GM06990 (cell line): ENCODE measurements around the gene SMOC2.

ENCODE experiments used
- DNase-seq: peaks from one replicate; pipeline ENCODE4 v3.0.0-alpha.2; 2011; ENCODE audit not compliant: insufficient read length; ENCODE audit errors: extremely low read depth
- H3K27me3 ChIP-seq: replicated peaks from 2 replicates; pipeline ENCODE4 v1.6.0; 2011; ENCODE audit warnings: low read length; ENCODE audit not compliant: control insufficient read depth, insufficient read depth
- H3K36me3 ChIP-seq: 2 replicates; pipeline ENCODE4 v1.5.1; 2011; ENCODE audit warnings: low read length; ENCODE audit not compliant: control insufficient read depth, insufficient read depth
- H3K4me3 ChIP-seq: replicated peaks from 2 replicates; pipeline ENCODE4 v1.5.1; 2011; ENCODE audit warnings: low read depth, mild to moderate bottlenecking, control low read depth, low read length
- TF ChIP-seq, protein P1 (sequence below): IDR thresholded peaks from 2 replicates; pipeline ENCODE4 v1.5.1; 2011; ENCODE audit warnings: low read length, control low read depth, mild to moderate bottlenecking, inconsistent platforms; ENCODE audit not compliant: insufficient read depth, poor library complexity, severe bottlenecking

Gene SMOC2

DNA sequence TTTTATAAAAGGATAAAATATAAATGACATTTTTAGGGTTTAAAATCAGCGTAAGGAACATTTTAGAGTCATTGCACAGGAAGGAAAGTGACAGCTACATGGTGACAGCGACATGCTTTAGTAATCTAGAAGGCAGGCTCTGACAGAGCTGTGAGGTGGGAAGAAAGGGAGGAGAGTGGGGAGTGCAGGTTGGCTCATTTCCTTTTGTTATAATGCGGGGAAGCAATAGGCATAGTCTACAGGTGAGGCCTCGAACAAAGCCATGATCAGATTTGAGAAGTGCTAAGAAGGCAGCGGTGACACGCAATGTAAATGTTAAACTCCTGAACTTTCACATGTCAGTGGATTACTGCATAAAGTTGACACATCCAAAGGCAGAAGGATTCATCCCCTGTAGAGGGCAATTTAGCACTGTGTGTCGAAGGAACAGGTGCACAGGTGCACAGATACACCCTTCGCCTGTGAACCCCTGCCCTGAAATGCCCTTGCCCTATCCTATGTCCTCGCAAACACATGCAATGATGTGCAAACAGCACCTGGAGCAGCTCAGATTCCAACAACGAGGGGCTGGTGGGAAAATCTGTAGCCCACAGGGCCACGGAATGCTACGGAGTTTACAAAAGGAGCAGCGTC is 32.4 kb upstream of the SMOC2 start:
- TF ChIP-seq, protein P1, sequence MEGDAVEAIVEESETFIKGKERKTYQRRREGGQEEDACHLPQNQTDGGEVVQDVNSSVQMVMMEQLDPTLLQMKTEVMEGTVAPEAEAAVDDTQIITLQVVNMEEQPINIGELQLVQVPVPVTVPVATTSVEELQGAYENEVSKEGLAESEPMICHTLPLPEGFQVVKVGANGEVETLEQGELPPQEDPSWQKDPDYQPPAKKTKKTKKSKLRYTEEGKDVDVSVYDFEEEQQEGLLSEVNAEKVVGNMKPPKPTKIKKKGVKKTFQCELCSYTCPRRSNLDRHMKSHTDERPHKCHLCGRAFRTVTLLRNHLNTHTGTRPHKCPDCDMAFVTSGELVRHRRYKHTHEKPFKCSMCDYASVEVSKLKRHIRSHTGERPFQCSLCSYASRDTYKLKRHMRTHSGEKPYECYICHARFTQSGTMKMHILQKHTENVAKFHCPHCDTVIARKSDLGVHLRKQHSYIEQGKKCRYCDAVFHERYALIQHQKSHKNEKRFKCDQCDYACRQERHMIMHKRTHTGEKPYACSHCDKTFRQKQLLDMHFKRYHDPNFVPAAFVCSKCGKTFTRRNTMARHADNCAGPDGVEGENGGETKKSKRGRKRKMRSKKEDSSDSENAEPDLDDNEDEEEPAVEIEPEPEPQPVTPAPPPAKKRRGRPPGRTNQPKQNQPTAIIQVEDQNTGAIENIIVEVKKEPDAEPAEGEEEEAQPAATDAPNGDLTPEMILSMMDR: no peak
- no peaks in the 10 kb centered on the region for H3K27me3 ChIP-seq
- no peaks in the 10 kb centered on the region for H3K36me3 ChIP-seq
- no peak overlapping the region for H3K4me3 ChIP-seq
- DNase-seq: no peak

DNA sequence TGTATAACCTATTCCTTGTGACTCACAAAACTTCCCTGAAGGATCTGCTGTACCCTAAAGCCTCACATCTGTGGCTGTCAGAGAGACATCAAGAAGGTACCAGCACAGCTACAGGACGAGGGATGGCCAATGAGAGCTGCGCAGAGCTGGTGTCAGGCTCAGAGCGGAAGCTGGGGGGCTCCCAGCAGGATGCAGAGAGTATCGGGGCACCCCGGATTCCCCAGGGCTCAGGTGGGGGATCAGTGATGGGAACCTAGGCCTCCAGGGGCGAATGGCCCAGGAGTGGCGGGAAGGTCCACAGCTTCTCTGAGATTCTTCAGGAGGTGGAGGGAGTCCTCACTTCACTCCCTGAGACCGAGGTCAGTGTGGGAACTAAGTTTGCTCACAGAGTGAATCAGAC is 30.9 kb upstream of the SMOC2 start:
- TF ChIP-seq, protein P1: no peak
- H3K4me3 ChIP-seq: no peak overlapping the region
- DNase-seq: no peak
- H3K36me3 ChIP-seq: no peaks in the 10 kb centered on the region
- H3K27me3 ChIP-seq: no peaks in the 10 kb centered on the region

DNA sequence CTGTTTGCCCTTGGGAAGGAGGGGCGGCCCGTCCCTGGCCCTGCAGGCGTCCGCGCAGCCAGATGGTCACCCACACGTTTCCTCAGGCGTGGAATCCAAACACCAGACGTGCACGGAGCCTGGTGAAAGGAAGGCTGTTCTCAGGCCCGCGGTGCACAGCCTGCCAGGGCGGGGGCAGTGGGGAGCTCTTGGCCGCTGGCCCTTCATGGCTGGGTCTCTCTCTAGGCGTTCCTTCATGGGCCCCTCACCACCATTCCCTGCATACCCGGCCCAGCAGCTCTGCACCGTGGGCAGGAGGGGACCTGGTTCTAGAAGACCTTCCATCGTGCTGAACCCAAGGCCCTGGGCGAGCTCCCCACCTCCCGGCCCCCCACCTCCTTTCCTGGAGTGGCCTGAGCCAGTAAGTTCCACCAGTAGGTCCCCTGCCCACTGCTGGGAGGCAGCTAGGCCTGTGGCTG is 30.4 kb upstream of the SMOC2 start:
- Histone ChIP-seq H3K36me3 (no peaks in the 10 kb centered on the region), H3K4me3 (no peak overlapping the region), H3K27me3 (no peaks in the 10 kb centered on the region)
- no peak for DNase-seq
- TF ChIP-seq, protein P1: no peak

DNA sequence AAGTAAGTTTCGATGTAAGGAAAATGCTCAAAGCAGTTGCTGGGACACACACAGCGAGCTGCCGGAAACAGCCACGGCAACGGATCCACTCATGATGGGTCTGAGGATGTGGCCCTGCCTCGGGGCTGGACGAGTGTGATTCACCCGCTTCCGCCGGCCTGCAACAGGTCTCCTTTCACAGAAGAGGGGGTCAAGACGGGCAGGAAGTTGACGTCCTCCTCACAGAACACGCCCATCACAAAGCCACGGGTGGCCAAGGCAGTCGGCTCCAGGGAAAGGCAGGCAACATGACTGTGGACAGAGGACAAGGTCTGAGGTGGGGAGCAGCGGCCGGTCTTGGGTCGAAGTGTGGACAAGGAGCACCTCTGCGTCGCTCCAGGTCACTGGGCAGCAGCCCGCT is 29.9 kb upstream of the SMOC2 start:
- Histone ChIP-seq H3K4me3 (no peak overlapping the region), H3K36me3 (no peaks in the 10 kb centered on the region), H3K27me3 (no peaks in the 10 kb centered on the region)
- TF ChIP-seq, protein P1: no peak
- no peak for DNase-seq

DNA sequence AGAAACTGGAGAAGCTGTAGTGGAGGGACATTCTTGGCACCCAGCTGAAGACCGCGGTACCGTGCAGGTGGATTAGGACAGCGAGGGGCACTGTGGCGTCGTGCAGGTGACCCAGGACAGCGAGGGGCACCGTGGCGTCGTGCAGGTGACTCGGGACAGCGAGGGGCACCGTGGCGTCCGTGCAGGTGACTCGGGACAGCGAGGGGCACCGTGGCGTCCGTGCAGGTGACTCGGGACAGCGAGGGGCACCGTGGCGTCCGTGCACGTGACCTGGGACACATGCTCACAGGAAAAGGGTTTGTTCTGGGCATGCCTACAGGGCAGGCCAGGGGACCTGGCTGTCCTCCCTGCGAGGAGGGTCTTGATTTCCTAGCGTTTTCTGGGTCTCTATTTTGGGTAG is 29.2 kb upstream of the SMOC2 start:
- Histone ChIP-seq H3K27me3 (no peaks in the 10 kb centered on the region), H3K4me3 (no peak overlapping the region)

More for the DNA sequence above, 29.2 kb upstream of the SMOC2 start:
- TF ChIP-seq, protein P1: no peak
- no peaks in the 10 kb centered on the region for H3K36me3 ChIP-seq
- DNase-seq: no peak
